ENCODE results near the gene MYLK4.

Gene MYLK4

GRCh38 chr6:2624177-2624576 lies 126.5 kb downstream of the MYLK4 start:
- DNase-seq: no peak

DNA sequence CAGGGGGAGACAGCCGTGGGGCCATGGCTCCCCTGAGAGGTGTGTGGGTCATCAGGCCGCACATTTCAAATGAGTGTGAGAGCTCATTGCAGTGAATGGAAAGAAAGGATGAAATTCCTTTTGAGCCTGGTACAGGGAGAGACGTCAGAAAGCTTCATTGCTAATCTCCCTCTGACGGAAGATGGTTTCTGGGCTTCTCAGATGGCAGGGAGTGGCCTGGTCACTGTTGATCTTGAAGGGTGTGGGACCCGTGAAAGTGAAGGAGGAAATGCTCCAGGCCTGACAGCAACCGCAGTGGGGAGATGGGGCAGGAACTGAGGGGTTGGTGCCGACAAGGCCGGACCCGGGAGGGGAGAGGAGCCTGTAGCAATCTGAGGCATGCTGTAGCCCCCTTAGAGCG lies 127.4 kb downstream of the MYLK4 start:
- DNase-seq: no peak

DNA sequence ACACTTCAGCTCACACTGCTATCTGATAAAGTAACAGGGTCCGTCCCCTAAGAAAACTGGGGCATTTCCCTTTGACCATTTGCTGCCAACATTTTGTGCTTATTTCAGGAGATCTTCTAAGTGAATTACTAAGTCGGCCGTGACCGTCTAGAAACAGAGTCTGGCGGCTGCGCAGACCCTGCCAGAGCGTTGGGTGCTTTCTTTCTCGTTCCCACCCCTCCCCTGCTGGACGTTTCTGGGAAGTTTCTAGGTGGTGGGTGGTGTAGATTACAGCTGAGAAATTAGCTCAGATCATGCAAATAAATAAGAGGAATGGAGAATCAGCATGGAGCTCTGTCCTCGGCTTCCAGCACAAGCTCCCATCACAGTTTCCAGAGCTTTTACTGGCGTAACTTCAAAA lies 128.1 kb downstream of the MYLK4 start:
- no peak for DNase-seq

DNA sequence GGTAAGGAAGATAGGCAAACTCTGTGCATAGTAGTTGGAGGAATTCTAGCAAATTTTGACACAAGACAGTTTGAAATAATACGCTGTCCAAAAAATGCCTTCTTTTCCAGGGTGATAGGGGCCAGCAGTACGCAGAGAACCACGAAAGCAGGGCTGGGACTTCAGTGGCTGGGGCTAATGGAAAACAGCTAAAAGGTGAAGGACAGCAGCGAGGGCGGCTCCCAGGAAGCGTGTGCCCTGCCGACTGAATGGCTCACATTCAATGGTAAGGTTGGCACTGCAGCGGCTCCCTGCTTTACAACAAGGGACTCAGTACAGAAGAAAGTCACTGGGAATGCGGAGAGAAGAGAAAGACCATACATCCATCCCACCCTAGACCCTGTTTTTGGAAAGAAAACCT lies 131.1 kb downstream of the MYLK4 start:
- no peak for DNase-seq

DNA sequence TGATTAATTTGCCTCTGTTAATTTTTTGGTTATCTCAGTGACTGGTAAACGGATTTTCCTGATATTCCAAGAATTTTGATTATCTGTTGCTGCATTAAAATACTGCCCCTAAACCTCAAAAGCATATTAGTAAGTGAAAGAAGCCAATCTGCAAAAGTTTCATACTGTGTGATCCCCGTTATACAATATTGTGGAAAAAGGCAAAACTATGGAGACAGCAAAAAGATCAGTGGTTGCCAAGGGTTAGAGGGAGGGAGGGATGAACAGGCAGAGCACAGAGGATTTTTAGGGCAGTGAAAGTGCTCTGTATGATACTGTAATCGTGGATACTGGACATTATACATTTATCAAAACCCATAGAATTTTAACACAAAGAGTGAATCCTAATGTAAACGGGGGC lies 133.0 kb downstream of the MYLK4 start:
- DNase-seq: no peak

DNA sequence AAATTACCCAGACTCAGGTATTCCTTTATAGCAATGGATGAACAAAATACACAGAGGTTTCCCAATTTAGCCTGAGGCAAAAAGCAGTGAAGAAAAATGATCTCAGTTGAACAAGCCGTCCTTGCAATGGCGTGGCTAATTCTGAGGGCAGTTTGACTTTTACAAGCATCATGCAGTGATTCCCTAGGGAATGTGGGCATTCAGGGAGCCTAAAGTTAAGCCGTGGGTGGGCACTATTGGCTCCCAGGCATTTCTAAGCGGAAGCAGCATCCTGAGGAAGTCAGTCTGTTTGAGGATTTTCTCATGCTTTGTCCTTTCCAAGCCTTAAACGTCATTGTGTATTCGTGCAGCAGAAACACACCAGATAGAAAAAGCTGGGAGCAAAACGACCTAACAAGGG lies 133.9 kb downstream of the MYLK4 start:
- no peak for DNase-seq

GRCh38 chr6:2615251-2615650 lies 135.5 kb downstream of the MYLK4 start:
- no peak for DNase-seq

- DNase-seq: no peak
These were observed 135.9 kb downstream of the MYLK4 start for GRCh38 chr6:2614846-2615245.

DNA sequence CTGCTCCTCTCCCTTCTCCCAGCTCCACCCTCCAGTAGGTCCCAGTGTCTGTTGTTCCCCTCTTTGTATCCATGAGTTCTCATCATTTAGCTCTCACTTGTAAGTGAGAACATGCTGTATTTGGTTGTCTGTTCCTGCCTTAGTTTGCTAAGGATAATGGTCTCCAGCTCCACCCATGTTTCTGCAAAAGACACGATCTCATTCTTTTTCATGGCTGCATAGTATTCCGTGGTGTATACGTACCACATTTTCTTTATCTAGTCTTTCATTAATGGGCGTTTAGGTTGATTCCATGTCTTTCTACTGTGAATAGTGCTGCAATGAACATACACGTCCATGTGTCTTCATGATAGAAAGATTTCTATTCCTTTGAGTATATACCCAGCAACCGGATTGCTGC lies 136.6 kb downstream of the MYLK4 start:
- DNase-seq: no peak
